ENCODE data around the gene POLE4.

The POLE4 gene

DNA sequence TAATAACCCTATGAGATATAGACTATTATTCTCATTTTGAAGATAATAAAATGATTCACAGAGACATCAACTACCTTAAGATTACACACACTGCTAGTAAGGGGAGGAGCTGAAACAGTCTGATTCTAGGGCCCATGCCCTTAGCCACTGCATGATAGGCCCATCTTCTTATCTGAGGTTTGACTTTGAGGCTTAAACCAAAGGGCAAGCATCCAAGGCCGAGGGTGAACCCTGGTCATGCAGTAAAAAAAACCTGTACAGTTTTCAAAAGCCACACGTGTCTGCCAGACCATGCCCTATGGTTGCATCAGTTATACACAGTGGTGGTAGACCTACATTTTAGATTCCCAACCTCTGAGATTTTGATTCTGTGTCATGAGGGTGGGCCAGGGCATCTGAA lies 44.8 kb downstream of the POLE4 start (continued):
- no peak for TF ChIP-seq ZNF311 (tag by site-specific recombination; IDR thresholded peaks at IDR 0.05; ENCODE audit: borderline replicate concordance)
- TF ChIP-seq ZNF548 (tag by site-specific recombination; IDR thresholded peaks at IDR 0.05) = no peak

DNA sequence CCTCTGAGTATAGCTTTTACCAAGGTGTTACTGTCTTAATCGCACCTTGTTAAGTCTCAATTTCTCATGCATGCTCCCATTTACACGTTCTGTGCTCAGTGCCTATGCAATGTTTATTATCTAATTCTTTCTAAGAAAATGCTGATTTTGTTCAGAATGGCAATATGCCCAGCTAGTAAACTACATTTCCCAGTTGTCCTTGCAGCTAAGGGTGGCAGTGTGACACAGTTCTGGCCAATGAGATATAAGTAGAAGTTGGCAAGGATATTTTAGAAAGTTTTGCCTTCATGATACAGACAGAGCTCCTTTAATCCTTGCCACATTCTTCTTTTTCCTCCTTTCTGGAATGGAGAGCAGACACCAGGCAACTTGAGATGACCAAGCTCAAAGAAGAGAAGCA lies 45.3 kb downstream of the POLE4 start:
- H3K27ac ChIP-seq (ENCODE audit: extremely low read depth, low read depth, low read length) = no peak overlapping the region
- TF ChIP-seq ZNF23 (tag by site-specific recombination; IDR thresholded peaks at IDR 0.05; ENCODE audit: borderline replicate concordance) (no peak), IKZF3 (tag by site-specific recombination; IDR thresholded peaks at IDR 0.05) (no peak), BCL11A (tag by site-specific recombination; IDR thresholded peaks at IDR 0.05; ENCODE audit: low read depth) (no peak), ZNF555 (tag by site-specific recombination; conservative IDR thresholded peaks at IDR 0.05) (no peak), GLIS2 (tag by site-specific recombination; IDR thresholded peaks at IDR 0.05) (no peak), ZSCAN16 (tag by site-specific recombination; IDR thresholded peaks at IDR 0.05) (no peak), ZNF768 (tag by site-specific recombination; IDR thresholded peaks at IDR 0.05) (no peak), KLF9 (tag by site-specific recombination; IDR thresholded peaks at IDR 0.05; ENCODE audit: low read depth) (no peak)
- TF ChIP-seq, protein P1, sequence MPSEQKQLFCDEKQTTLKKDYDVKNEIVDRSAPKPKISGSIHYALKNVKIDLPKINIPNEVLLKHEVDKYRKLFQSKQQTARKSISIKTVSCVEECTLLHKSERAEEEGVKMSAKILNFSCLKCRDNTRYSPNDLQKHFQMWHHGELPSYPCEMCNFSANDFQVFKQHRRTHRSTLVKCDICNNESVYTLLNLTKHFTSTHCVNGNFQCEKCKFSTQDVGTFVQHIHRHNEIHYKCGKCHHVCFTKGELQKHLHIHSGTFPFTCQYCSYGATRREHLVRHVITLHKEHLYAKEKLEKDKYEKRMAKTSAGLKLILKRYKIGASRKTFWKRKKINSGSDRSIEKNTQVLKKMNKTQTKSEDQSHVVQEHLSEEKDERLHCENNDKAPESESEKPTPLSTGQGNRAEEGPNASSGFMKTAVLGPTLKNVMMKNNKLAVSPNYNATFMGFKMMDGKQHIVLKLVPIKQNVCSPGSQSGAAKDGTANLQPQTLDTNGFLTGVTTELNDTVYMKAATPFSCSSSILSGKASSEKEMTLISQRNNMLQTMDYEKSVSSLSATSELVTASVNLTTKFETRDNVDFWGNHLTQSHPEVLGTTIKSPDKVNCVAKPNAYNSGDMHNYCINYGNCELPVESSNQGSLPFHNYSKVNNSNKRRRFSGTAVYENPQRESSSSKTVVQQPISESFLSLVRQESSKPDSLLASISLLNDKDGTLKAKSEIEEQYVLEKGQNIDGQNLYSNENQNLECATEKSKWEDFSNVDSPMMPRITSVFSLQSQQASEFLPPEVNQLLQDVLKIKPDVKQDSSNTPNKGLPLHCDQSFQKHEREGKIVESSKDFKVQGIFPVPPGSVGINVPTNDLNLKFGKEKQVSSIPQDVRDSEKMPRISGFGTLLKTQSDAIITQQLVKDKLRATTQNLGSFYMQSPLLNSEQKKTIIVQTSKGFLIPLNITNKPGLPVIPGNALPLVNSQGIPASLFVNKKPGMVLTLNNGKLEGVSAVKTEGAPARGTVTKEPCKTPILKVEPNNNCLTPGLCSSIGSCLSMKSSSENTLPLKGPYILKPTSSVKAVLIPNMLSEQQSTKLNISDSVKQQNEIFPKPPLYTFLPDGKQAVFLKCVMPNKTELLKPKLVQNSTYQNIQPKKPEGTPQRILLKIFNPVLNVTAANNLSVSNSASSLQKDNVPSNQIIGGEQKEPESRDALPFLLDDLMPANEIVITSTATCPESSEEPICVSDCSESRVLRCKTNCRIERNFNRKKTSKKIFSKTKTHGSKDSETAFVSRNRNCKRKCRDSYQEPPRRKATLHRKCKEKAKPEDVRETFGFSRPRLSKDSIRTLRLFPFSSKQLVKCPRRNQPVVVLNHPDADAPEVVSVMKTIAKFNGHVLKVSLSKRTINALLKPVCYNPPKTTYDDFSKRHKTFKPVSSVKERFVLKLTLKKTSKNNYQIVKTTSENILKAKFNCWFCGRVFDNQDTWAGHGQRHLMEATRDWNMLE (tag by site-specific recombination; conservative IDR thresholded peaks at IDR 0.05; ENCODE audit: low read depth) = no peak
- TF ChIP-seq, protein P2, sequence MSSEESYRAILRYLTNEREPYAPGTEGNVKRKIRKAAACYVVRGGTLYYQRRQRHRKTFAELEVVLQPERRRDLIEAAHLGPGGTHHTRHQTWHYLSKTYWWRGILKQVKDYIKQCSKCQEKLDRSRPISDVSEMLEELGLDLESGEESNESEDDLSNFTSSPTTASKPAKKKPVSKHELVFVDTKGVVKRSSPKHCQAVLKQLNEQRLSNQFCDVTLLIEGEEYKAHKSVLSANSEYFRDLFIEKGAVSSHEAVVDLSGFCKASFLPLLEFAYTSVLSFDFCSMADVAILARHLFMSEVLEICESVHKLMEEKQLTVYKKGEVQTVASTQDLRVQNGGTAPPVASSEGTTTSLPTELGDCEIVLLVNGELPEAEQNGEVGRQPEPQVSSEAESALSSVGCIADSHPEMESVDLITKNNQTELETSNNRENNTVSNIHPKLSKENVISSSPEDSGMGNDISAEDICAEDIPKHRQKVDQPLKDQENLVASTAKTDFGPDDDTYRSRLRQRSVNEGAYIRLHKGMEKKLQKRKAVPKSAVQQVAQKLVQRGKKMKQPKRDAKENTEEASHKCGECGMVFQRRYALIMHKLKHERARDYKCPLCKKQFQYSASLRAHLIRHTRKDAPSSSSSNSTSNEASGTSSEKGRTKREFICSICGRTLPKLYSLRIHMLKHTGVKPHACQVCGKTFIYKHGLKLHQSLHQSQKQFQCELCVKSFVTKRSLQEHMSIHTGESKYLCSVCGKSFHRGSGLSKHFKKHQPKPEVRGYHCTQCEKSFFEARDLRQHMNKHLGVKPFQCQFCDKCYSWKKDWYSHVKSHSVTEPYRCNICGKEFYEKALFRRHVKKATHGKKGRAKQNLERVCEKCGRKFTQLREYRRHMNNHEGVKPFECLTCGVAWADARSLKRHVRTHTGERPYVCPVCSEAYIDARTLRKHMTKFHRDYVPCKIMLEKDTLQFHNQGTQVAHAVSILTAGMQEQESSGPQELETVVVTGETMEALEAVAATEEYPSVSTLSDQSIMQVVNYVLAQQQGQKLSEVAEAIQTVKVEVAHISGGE (tag by site-specific recombination; conservative IDR thresholded peaks at IDR 0.05; ENCODE audit: low read depth) = no peak
- TF ChIP-seq, protein P3, sequence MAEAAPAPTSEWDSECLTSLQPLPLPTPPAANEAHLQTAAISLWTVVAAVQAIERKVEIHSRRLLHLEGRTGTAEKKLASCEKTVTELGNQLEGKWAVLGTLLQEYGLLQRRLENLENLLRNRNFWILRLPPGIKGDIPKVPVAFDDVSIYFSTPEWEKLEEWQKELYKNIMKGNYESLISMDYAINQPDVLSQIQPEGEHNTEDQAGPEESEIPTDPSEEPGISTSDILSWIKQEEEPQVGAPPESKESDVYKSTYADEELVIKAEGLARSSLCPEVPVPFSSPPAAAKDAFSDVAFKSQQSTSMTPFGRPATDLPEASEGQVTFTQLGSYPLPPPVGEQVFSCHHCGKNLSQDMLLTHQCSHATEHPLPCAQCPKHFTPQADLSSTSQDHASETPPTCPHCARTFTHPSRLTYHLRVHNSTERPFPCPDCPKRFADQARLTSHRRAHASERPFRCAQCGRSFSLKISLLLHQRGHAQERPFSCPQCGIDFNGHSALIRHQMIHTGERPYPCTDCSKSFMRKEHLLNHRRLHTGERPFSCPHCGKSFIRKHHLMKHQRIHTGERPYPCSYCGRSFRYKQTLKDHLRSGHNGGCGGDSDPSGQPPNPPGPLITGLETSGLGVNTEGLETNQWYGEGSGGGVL (tag by site-specific recombination; IDR thresholded peaks at IDR 0.05) = no peak
- TF ChIP-seq, protein P4, sequence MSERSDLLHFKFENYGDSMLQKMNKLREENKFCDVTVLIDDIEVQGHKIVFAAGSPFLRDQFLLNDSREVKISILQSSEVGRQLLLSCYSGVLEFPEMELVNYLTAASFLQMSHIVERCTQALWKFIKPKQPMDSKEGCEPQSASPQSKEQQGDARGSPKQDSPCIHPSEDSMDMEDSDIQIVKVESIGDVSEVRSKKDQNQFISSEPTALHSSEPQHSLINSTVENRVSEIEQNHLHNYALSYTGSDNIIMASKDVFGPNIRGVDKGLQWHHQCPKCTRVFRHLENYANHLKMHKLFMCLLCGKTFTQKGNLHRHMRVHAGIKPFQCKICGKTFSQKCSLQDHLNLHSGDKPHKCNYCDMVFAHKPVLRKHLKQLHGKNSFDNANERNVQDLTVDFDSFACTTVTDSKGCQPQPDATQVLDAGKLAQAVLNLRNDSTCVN (tag by site-specific recombination; optimal IDR thresholded peaks at IDR 0.05) = no peak
- TF ChIP-seq, protein P5, sequence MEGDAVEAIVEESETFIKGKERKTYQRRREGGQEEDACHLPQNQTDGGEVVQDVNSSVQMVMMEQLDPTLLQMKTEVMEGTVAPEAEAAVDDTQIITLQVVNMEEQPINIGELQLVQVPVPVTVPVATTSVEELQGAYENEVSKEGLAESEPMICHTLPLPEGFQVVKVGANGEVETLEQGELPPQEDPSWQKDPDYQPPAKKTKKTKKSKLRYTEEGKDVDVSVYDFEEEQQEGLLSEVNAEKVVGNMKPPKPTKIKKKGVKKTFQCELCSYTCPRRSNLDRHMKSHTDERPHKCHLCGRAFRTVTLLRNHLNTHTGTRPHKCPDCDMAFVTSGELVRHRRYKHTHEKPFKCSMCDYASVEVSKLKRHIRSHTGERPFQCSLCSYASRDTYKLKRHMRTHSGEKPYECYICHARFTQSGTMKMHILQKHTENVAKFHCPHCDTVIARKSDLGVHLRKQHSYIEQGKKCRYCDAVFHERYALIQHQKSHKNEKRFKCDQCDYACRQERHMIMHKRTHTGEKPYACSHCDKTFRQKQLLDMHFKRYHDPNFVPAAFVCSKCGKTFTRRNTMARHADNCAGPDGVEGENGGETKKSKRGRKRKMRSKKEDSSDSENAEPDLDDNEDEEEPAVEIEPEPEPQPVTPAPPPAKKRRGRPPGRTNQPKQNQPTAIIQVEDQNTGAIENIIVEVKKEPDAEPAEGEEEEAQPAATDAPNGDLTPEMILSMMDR (tag by site-specific recombination; IDR thresholded peaks at IDR 0.05) = no peak
- no peaks in the 10 kb centered on the region for H3K9me3 ChIP-seq (ENCODE audit: control insufficient read depth, insufficient read depth, low read depth, low read length)
- H3K4me1 ChIP-seq (ENCODE audit: control insufficient read depth, insufficient read depth, low read length) = no peaks in the 10 kb centered on the region
- no peaks in the 10 kb centered on the region for H3K36me3 ChIP-seq (ENCODE audit: control insufficient read depth in 2 of 2, insufficient read depth in 1 of 2, low read length in 2 of 2)
- POLR2A ChIA-PET = no interaction called here
- H3K4me3 ChIP-seq (ENCODE audit: low read depth, low read length) = no peak overlapping the region
- CTCF ChIA-PET = interaction anchor here (0.6 to 1.2 kb wide), 3 partner anchors 19 to 313 kb away, joined by 3 read pairs; no protein-coding TSS in a partner anchor

All from HEK293 (cell line).